ENCODE results near the gene CHST15. TPM values are rescaled to one million over a fixed set of nuclear protein-coding genes. Genes with fewer than 3 reads are reported as not detected.
"Not testable (repeated sequence)": the region's sequence is repeated elsewhere in the genome, so short reads cannot be mapped to it uniquely, and the experiment has no call there.

CHST15 gene
- total RNA-seq, 1 donor from 2014 or later: 18.3 TPM

DNA sequence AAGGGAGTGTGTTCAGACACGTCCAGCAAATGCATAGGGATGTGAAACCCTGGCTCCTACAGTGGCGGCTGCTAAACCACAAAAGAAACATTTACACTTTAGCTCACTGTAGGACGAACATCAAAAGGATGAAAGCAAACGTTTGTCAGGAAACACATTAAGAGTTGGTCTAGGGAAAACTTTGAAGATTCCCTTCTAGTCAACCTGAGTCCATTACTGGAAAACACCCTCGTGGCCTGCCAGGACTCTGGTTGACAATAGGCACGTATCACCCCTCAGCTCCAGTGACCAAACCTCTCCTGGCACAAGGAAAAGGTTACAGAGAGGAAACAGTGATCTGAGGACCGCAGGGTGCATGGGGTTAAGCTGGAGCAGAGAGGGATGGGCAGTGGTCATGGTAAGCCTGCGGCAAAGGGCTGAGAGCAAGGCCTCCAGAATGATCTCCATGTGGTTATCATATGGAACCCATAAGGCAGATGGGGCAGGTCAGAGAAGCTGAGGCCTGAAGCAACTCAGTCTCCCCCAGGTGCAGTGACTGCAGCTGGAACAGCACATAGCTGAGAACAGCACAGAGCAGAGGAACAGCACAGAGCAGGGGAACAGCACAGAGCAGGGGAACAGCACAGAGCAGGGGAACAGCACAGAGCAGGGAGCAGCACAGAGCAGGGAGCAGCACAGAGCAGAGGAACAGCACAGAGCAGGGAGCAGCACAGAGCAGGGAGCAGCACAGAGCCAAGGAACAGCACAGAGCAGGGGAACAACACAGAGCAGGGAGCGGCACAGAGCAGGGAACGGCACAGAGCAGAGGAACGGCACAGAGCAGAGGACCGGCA lies 49.9 kb downstream of the CHST15 start:
- DNase-seq: peak; percentile 62

DNA sequence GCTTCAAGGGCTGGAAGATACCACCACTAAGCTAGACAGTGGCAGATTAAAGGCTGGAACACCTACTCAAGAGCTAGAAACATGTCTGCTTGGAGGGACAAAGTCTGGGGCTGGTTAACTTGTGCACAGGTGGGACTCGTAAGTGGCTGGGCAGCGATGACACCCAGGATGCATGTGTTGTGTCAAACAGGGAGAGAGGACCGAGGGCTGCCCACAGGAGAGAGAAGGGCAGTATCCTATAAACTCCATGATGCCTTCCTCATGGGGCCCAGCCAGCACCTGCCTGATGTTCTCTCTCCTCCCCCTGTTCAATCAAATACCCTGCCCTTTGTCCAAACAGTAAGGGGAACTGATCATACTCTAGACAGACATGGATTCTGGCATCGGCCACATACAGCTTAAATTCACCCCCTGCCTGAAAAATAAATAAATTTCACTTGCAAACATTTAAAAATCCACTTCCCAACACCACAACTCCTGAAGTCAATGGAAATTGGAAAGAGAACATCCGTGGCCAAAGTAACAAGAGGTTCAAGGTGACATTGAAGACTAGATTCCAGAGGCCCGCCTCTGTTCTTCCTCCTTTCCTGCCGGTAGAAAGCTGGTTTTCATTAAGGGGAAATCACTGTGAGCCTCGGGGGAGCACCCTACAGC lies 50.6 kb downstream of the CHST15 start:
- DNase-seq: no peak

DNA sequence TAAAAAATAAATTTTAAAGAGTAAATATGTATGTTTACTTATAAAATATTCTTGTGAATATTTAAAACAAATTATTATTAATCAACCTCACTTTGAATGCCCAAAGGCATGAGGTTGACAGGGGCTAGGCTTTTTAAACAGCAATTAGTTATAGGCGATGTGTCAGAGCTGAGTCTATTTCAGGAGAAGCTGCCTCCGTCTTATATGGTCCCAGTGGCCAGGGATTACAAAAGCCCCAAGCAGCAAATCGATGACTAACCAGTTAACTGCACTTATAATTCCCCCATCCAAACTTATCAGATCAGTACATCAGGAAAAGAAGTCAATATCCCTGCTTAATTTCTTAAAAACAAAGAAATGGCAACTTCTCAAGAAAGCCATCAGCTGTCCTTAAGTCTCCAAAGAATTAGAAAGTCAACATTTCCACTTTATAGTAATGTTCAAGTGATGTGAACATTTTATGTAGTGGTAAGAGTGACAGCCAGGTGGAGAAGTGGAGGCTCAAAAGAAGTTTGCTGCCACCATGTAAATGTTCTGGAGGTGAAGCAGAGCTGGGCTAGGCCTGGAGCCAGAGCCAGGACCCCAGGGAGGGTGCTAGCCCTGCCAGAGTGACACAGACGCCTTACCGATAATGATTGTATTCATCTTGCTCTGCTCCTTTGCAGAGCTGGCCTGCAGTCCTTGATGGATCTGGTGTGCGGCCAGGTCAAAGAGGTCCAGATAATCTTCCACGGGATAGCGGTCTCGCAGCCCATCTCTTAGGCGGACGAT lies 51.5 kb downstream of the CHST15 start:
- no peak for DNase-seq

DNA sequence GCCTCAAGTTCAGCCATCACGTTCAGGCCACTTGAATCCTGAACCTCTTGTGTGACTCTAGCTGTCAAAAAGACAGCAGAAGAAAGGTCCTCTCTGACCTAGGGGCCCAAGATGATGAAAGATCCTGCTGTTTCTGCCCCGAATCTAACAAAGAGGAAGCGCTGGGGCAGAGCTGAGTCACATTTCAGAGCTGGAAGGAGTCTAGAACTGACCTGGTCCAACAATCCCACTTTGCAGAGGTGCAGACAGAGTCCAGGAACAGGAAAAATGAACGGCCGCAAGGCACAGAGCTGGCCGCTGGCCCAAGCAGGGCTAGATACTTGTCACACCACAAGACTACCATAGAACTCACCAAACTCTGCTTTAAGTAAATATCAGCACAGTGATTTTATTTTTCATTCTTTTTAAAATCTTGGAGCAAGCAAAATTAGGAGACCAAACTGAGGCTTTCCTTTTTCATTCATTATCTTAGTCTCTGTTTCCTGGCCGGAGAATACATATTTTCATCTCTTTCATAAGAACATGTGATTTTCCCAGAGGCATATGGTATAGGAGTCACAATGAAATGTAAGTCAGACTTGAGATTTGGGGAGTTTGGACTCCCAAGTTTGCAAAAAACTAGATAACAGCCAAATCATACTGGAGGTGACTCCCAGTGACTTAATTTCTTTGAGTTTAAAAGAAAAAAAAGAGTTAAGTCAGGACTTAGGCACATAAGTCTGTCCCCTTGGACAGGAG lies 52.8 kb downstream of the CHST15 start:
- no peak for DNase-seq

DNA sequence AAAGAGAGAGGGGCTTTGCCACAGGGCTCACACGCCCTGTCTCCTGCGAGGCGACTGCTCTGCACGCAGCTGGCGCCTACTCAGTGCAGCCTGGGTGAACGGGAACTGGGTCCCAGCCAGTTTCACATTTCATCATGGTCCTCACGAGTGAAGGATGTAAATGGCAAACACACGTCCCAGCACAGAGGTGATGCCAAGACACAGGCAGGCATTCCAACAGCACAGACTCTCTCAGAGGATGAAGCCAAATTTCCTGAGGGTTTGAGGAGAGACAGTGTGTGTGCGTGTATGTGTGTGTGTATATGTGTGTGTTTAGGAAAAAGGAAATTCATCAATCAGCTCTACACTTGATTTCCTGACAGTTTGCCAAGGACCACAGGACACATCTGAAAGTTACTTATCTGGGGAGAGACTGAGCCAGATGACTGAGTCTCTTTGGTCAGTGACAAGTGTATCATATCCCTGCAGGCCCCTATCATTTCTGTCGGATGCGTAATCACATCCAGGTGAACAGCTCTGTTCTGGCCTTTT lies 53.9 kb downstream of the CHST15 start:
- DNase-seq: no peak

DNA sequence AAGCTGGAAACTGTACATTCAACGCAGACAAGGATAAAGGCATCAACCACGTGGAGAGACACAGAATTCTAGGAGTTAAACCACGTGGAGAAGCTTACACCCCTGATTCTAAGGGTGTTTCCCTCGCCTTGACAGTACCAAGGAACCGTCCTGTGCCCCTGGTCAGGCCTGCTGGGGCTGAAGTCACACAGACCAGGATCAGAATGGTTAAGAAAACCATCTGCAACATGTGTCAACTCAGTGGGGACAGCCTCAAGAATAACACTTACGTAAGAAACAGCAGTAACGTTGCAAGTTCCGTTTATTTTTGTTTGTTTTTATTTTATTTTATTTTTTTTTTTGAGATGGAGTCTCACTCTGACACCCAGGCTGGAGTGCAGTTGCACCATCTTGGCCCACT lies 55.6 kb downstream of the CHST15 start:
- no peak for DNase-seq

DNA sequence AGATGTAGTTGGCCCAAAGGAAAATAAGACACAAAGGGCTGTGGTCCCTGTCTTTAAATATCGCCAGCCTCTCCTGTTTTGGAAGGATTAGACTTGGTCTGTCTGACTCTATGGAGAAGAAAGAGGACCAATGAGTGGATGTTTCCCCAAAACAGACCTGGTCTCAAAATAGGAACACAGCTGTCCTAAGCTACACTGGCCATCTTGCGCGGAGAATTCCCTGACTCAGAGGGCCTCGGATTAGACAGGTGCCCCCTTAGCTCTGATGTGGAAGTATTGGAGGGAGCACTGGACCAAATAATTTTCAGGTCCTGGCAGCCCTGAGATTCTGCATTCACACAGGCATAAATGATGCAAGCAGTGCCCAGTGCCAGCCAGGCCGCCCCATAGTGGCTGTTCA lies 56.1 kb downstream of the CHST15 start:
- DNase-seq: no peak

DNA sequence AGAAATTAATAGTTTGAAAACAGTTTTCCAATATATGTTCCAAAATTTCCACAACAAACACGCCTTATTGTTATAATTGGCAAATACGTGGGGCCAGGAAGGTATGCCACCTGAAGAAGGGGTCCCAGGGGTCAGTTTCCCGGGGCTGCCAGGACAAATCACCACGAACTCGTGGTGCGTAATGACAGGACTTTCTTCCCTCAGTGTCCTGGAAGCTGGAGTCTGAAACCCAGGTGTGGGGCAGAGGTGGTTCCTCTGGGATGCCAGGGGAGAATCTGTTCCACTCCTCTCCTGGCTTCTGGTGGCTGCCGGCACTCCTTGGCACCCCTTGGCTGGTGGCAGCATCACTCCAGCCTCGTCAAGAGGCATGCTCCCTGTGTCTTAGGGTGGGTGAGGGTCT lies 56.7 kb downstream of the CHST15 start:
- no peak for DNase-seq

DNA sequence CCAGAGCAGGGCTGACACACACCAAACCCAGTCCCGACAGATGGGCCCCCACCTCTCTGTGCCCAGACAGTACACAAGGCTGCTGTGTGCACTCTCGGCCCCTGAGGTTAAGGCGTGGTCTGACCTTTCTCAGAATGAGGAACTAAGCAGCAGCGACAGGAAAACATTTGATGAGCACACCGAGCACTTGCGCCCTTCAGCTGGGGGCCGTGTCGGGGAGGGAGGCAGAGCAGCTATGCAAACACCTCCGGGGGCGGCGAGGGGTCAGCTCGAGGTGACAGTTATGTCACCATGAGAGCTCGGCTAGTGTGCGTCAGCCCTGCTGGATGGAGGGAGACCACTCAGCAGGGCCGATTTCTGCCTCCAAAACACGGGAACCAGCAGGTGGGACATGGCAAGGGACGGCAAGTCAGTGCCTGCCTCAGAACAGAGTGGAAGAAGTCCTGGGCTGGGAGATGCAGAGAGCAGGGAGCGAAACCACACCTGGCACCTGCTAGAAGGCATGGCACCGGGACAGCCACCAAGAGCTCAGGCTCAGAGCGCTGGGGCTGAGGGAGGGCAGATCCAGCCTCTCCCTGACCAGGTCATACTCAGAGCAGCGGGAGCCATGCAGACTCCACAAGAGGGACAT lies 57.4 kb downstream of the CHST15 start:
- DNase-seq: no peak

DNA sequence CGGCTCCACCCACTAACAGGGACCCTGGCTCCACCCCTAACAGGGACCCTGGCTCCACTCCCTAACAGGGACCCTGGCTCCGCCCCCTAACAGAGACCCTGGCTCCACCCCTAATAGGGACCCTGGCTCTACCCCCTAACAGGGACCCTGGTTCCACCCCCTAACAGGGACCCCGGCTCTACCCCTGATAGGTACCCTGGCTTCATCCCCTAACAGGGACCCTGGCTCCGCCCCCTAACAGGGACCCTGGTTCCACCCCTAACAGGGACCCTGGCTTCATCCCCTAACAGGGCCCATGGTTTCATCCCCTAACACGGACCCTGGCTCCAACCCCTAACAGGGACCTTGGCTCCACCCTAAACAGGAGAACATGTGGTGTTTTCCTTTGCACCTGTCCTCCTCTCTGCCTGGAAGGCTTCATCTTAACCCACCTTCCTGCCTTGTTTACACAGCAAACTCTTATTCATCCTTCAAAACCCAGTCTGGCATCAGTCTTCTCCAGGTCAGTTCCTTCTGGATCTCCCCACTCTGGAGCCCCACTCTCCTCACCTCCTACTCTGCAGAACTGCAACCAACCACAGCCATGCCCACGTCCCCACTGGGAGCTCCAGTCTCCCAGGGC lies 58.0 kb downstream of the CHST15 start:
- no peak for DNase-seq

DNA sequence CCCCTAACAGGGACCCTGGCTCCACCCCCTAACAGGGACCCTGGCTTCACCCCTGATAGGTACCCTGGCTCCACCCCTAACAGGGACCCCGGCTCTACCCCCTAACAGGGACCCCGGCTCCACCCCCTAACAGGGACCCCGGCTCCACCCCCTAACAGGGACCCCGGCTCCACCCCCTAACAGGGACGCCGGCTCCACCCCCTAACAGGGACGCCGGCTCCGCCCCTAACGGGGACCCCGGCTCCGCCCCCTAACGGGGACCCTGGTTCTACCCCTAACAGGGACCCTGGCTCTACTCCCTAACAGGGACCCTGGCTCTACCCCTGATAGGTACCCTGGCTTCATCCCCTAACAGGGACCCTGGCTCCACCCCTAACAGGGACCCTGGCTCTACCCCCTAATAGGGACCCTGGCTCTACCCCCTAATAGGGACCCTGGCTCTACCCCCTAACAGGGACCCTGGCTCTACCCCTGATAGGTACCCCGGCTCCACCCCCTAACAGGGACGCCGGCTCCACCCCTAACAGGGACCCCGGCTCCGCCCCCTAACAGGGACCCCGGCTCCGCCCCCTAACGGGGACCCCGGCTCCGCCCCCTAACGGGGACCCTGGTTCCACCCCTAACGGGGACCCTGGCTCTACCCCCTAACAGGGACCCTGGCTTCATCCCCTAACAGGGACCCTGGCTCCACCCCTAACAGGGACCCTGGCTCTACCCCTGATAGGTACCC lies 58.7 kb downstream of the CHST15 start:
- not testable (repeated sequence) for DNase-seq

DNA sequence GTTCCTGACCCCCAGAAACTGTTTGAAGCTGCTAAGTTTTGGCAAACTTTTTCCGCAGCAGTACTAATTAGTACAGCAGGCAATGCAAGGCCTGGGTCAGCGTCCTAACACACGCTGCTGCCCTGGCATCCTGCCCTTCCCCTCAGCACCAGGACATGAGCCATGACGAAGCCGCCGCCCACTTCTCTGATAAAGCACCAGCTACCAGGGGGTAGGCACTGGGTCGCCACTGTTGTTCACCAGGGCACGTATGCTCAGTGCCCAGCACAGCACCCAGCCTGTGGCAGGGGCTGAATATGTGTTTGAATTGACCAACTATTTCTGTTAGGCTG lies 59.5 kb downstream of the CHST15 start:
- DNase-seq: no peak

DNA sequence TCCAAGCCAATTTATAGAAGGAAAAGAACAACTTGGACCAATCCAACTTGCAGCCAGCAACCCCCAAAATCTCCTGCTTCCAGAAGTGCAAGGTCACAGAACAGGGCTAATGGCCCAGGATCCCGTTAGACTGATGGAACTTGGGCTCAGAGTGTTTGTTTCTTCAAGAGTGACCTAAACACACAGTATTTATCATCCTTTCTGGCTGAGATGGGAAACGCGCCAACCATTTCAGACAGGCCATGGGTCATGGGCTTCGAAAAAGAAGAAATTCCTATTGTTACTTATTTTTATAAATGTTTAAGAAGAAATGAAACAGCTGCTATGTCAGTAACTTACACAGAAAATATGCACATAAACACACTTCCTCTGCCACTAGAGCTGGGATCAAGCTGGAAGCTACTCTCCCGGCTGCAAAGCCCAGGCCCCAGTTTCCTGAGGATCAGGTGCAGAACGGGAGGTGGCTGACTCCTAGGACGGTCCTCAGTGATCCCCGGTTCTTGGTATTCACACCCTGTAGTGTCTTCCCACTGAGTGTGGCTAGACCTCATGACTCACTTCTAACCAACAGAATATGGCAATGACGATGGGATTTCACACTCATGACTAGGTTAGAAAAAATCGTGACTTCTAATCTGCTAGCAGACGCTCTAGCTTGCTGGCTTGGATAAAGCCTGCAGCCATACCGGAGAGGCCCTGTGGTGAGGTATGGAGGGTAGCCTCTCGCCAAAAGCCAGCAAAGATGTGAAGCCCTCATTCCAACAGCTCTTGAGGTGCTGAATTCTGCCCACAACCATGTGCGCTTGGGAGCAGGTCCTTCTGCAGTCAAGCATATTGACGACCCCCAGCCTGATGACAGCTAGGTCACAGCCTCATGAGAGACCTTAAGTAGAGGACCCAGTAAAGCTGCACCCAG lies 60.2 kb downstream of the CHST15 start:
- no peak for DNase-seq

DNA sequence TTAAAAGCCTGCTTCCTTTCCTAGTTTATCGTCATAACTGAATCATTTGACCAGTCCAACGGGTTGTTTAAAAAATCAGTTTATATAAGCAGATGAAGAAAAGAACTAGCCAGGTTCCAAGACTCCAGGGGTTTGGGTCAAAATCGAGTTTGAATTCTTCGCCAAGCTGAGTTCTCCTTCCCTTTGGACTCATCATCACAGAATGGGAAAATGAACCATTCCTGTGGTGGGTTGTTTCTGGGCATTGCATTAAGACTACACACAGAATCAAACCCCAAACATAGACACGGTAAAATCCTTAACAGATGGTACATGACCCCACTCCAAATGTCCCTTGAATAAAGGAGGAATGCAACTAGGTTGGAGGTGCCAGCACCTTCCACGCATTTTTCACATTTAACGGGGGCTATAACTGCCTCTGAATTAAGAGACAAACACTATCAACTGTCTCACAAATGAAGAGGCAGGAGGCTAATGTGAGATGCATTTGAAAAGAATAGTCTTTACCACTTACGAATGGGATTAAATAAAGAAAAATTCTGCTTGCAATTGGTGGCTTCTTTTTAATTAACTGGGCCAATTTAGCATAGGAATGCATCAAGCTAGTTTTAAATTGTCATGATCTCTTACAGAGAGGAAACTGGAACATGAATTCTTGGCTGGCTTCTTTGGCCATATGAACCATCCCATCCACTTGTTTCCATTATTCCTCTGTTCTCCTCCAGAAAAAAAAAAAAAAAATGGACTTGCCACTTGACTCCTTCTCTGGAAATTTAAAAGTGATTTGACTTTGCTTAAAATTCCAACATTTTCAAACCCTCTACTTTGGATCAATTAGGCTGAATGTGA lies 61.1 kb downstream of the CHST15 start:
- peak; percentile 67 for DNase-seq

DNA sequence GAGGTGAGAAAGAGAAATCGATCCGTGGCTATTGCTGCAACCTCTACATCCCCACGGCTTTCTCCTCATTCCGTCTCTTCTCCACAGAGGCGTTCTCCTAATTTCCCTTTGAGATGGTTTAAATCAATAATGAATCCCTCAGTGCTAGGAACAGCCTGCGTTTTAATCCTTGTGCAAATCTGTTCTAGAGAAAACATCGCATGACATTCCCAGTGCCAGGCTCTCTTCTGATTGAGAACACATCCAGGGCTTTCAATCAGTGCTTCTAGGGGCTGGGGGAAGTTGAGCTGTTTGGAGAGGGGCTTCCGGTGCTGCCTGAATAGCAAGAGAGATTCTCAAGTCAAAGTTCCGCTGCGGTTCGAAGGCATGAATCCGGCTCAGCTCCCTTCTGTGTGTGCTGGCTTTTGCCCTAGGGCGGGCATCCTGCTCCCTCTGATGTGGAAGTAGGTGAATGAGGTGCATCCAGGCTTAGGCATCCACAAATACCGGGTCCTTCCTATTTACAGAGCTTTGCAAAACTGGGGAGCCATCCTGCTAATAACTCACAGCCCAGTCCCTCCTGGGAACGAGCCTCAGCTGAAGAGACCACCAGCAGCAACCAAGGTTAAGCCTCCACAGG lies 62.8 kb downstream of the CHST15 start:
- no peak for DNase-seq

DNA sequence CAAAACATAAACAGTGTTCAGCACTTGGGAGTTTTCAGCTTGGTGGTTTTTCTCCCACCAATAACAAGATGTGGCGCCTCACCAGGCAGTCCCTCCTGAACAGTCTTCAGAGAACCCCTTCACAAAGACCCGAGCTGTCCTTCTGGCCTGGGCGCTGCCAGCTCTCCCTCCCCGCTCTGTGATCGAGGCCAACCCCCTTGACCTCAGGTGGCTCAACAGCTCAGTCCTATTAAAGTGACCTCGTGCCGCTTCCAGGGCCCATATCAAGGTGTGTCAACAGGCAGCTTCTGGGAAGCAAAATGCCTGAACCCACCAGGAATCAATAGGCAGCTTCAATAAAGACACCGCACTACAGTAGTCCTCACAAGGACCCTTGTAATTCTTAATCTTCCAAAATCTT lies 63.3 kb downstream of the CHST15 start:
- DNase-seq: no peak

DNA sequence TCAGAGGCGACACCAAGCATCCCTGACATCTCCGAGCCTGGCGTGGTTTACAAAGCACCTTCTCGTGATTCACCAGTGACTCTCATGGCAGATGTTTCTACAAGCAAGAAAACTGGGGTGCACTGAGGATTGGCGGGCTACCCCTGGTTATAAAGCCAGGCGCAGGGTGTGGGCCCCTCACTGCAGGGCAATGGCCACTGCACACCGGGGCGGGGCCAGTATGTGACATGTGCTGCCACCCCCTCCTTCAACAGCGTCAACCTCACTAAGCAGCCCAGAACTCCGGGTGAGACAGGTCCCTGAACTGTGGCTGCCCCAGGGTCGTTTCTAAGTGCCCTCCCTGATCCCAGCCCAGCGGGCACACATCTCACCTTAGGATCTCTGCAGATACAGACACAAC lies 63.8 kb downstream of the CHST15 start:
- DNase-seq: no peak

Measured in tongue (tissue), 2 donors.